Bronchial epithelial cell (primary cell): ENCODE results near the gene FNDC1. TPM values are rescaled to one million over a fixed set of nuclear protein-coding genes. Genes with fewer than 3 reads are reported as not detected.
A peak's percentile ranks its signal among the peaks of the same experiment; 100 is the strongest.

Experiments
- DNase-seq: peaks from one replicate; pipeline ENCODE4 v3.0.0-alpha.2; 2010; ENCODE audit warnings: low read depth
- FAIRE-seq: peaks from 2 replicates; lab custom pipeline; 2011; peaks lifted over from hg19 to GRCh38; lab: Jason Lieb, UNC
- H3K27me3 ChIP-seq: 2 replicates; pipeline ENCODE4 v1.5.1; 2011; ENCODE audit warnings: low read length; ENCODE audit not compliant: control insufficient read depth, insufficient read depth
- H3K36me3 ChIP-seq: 2 replicates; pipeline ENCODE4 v1.5.1; 2011; ENCODE audit warnings: low read length; ENCODE audit not compliant: control insufficient read depth, insufficient read depth
- H3K4me3 ChIP-seq: 2 replicates; pipeline ENCODE4 v1.5.1; 2011; ENCODE audit warnings: mild to moderate bottlenecking, low read depth, low read length, control low read depth
- CTCF ChIP-seq: IDR thresholded peaks from 2 replicates; pipeline ENCODE4 v1.5.1; 2011; ENCODE audit warnings: mild to moderate bottlenecking, moderate library complexity, low read length, control low read depth, inconsistent platforms; ENCODE audit not compliant: insufficient read depth, severe bottlenecking
- total RNA-seq: library from RNA; depleted of rRNA; stranded (reverse); fragments of >200 nt; gene quantifications from 2 replicates; pipeline ENCODE4 v1.2.1, GENCODE V29; 2014

Gene FNDC1
- total RNA-seq, 1 donor from 2014 or later = not detected

- FAIRE-seq = no peak
- TF ChIP-seq CTCF = no peak
- Histone ChIP-seq H3K4me3 (no peak overlapping the region), H3K27me3 (peaks cover 30% of the 10 kb centered on the region), H3K36me3 (no peaks in the 10 kb centered on the region)
- DNase-seq = peak; percentile 11
These were observed 2.0 kb downstream of the FNDC1 start for GRCh38 chr6:159170999-159171712.

GRCh38 chr6:159172091-159172491, 2.9 kb downstream of the FNDC1 start:
- no peak for TF ChIP-seq CTCF
- Histone ChIP-seq H3K4me3 (no peak overlapping the region), H3K27me3 (peaks cover 30% of the 10 kb centered on the region), H3K36me3 (no peaks in the 10 kb centered on the region)
- DNase-seq = no peak
- no peak for FAIRE-seq

GRCh38 chr6:159174263-159174969, 5.2 kb downstream of the FNDC1 start:
- Histone ChIP-seq H3K4me3 (no peak overlapping the region), H3K27me3 (peaks cover 18% of the 10 kb centered on the region), H3K36me3 (no peaks in the 10 kb centered on the region)
- FAIRE-seq (no peak), DNase-seq (peak; percentile 38)
- peak; percentile 95 for TF ChIP-seq CTCF

GRCh38 chr6:159176913-159177312, 7.7 kb downstream of the FNDC1 start:
- no peak for FAIRE-seq
- no peak for TF ChIP-seq CTCF
- no peaks in the 10 kb centered on the region for H3K36me3 ChIP-seq

GRCh38 chr6:159178847-159179246, 9.6 kb downstream of the FNDC1 start:
- FAIRE-seq = no peak
- no peaks in the 10 kb centered on the region for H3K27me3 ChIP-seq
- TF ChIP-seq CTCF = no peak
- no peak for DNase-seq
- H3K36me3 ChIP-seq = no peaks in the 10 kb centered on the region
- no peak overlapping the region for H3K4me3 ChIP-seq

More at GRCh38 chr6:159176913-159177312, 7.7 kb downstream of the FNDC1 start:
- Histone ChIP-seq H3K27me3 (no peaks in the 10 kb centered on the region), H3K4me3 (no peak overlapping the region)
- no peak for DNase-seq
